Measurements from ENCODE around the gene IL10RB. TPM values are rescaled to one million over a fixed set of nuclear protein-coding genes. Genes with fewer than 3 reads are reported as not detected.
"Not testable (repeated sequence)": the region's sequence is repeated elsewhere in the genome, so short reads cannot be mapped to it uniquely, and the experiment has no call there.

The IL10RB gene
- total and polyA plus RNA-seq, 10 of the 15 experiments (the other 5 are each of a cell fraction or from before 2014, with no cell fraction given), result 15.0 to 55.1 (median 34.9) TPM

DNA sequence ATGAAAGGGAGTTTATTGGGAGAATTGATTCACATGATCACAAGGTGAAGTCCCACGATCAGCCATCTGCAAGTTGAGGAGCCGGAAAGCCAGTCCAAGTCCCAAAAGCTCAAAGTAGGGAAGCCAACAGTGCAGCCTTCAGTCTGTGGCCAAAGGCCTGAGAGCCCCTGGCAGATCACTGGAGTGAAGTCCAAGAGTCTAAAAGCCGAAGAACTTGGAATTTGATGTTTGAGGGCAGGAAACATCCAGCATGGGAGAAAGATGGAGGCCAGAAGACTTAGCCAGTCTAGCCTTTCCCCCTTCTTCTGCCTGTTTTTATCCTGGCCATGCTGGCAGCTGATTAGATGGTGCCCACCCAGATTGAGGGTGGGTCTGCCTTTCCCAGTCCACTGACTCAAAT is 40.8 kb upstream of the IL10RB start:
- BruUV-seq (replicated peaks); FAIRE-seq; H3K9me3 ChIP-seq (replicated peaks; ENCODE audit: control insufficient read depth, insufficient read depth, low read length); H3K4me1 ChIP-seq (ENCODE audit: control insufficient read depth, insufficient read depth, low read length); ATAC-seq; H4K20me1 ChIP-seq (ENCODE audit: control insufficient read depth, insufficient read depth); H3K9ac ChIP-seq (ENCODE audit: control insufficient read depth, insufficient read depth, low read length); H3K27me3 ChIP-seq (replicated peaks in 1 of 2; ENCODE audit: control insufficient read depth in 2 of 2, insufficient read depth in 2 of 2, low read length in 1 of 2); in situ Hi-C loops (cut with MboI); H3K27ac ChIP-seq (ENCODE audit: control insufficient read depth, insufficient read depth); H3K79me2 ChIP-seq (ENCODE audit: control insufficient read depth, insufficient read depth, low read length); intact Hi-C loops (cut with micrococcal nuclease; ENCODE audit: unreplicated experiment); H3K4me3 ChIP-seq; DNase-seq (ENCODE audit: low read depth, low spot score); H3K36me3 ChIP-seq (ENCODE audit: control insufficient read depth in 2 of 2, insufficient read depth in 2 of 2, low read length in 1 of 2); H3K4me2 ChIP-seq (ENCODE audit: control insufficient read depth, insufficient read depth); H2AFZ ChIP-seq (ENCODE audit: control insufficient read depth, low read depth, low read length): not testable (repeated sequence)
- ChIA-PET CTCF (interaction anchor here (2.9 kb wide), 1 partner anchor 136 kb away, joined by 11 read pairs; no protein-coding TSS in a partner anchor), POLR2A (interaction anchor here (1.5 to 6.8 kb wide), 2 partner anchors 14 to 100 kb away, joined by 6 to 59 read pairs; partner anchors contain the start of gene IFNAR1), RAD21 (ENCODE audit: unreplicated experiment) (interaction anchor here (1.0 to 6.0 kb wide), 2 partner anchors 13 to 22 kb away, joined by 4 to 34 read pairs; no protein-coding TSS in a partner anchor), SMC1A (ENCODE audit: uncharacterized antibody, unreplicated experiment) (interaction anchor here (1.7 to 3.0 kb wide), 3 partner anchors 21 to 43 kb away, joined by 4 to 23 read pairs (median 16); no protein-coding TSS in a partner anchor)
- WGBS (ENCODE audit: insufficient coverage, insufficient replicate concordance, low lambda C conversion rate, missing lambda C conversion rate), result 72% methylated on average over 3 of the region's 3 CpGs

GRCh38 chr21:33228455-33228854 is 37.7 kb upstream of the IL10RB start:
- Histone ChIP-seq H4K20me1 (ENCODE audit: control insufficient read depth, insufficient read depth) (no peaks in the 10 kb centered on the region), H3K27ac (ENCODE audit: control insufficient read depth, insufficient read depth) (no peak overlapping the region), H2AFZ (ENCODE audit: control insufficient read depth, low read depth, low read length) (no peak overlapping the region), H3K4me3 (no peak overlapping the region), H3K4me2 (ENCODE audit: control insufficient read depth, insufficient read depth) (no peak overlapping the region), H3K27me3 (replicated peaks in 1 of 2; ENCODE audit: control insufficient read depth in 2 of 2, insufficient read depth in 2 of 2, low read length in 1 of 2) (no peaks in the 10 kb centered on the region), H3K9me3 (replicated peaks; ENCODE audit: control insufficient read depth, insufficient read depth, low read length) (no peaks in the 10 kb centered on the region), H3K36me3 (ENCODE audit: control insufficient read depth in 2 of 2, insufficient read depth in 2 of 2, low read length in 1 of 2) (no peaks in the 10 kb centered on the region), H3K4me1 (ENCODE audit: control insufficient read depth, insufficient read depth, low read length) (peaks cover 6% of the 10 kb centered on the region), H3K79me2 (ENCODE audit: control insufficient read depth, insufficient read depth, low read length) (peaks cover 37% of the 10 kb centered on the region), H3K9ac (ENCODE audit: control insufficient read depth, insufficient read depth, low read length) (no peak overlapping the region)
- ChIA-PET CTCF (interaction anchor here (0.6 to 2.9 kb wide), 7 partner anchors 14 to 216 kb away, joined by 3 to 11 read pairs (median 3); partner anchors contain the start of gene IFNAR1), SMC1A (ENCODE audit: uncharacterized antibody, unreplicated experiment) (interaction anchor here (0.6 to 4.2 kb wide), 9 partner anchors 10 to 217 kb away, joined by 3 to 31 read pairs (median 4); no protein-coding TSS in a partner anchor), RAD21 (ENCODE audit: unreplicated experiment) (interaction anchor here (0.6 to 6.0 kb wide), 9 partner anchors 10 to 156 kb away, joined by 3 to 34 read pairs (median 5); partner anchors contain the start of genes IFNAR1 and IL10RB), POLR2A (interaction anchor here (0.6 to 6.8 kb wide), 4 partner anchors 8 to 206 kb away, joined by 3 to 59 read pairs (median 3); no protein-coding TSS in a partner anchor)
- BruUV-seq (replicated peaks), result no TSS peak
- ATAC-seq (no peak), FAIRE-seq (no peak), DNase-seq (ENCODE audit: low read depth, low spot score) (no peak)
- WGBS (ENCODE audit: insufficient coverage, insufficient replicate concordance, low lambda C conversion rate, missing lambda C conversion rate), result 89% methylated on average over 3 of the region's 3 CpGs
- intact Hi-C loops (cut with micrococcal nuclease; ENCODE audit: unreplicated experiment), result no loop called here
- in situ Hi-C loops (cut with MboI), result no loop called here
- TF ChIP-seq MEF2B (IDR thresholded peaks at IDR 0.05; ENCODE audit: partially characterized antibody, poor library complexity, severe bottlenecking) (no peak), CREB1 (IDR thresholded peaks at IDR 0.05; ENCODE audit: low read depth) (no peak), POLR2AphosphoS5 (IDR thresholded peaks at IDR 0.05; ENCODE audit: low read length) (no peak), BHLHE40 (IDR thresholded peaks at IDR 0.05; ENCODE audit: borderline replicate concordance in 1 of 2, low read depth in 2 of 2, low read length in 1 of 2) (no peak), RELA (IDR thresholded peaks at IDR 0.05; ENCODE audit: borderline replicate concordance, partially characterized antibody) (no peak), SPI1 (IDR thresholded peaks at IDR 0.05; ENCODE audit: borderline replicate concordance, insufficient read depth, low read depth, low read length) (no peak), LARP7 (IDR thresholded peaks at IDR 0.05) (no peak), GABPA (IDR thresholded peaks at IDR 0.05; ENCODE audit: low read depth) (no peak), POU2F2 (IDR thresholded peaks at IDR 0.05; ENCODE audit: borderline replicate concordance, low read depth, low read length) (no peak), HDAC6 (IDR thresholded peaks at IDR 0.05; ENCODE audit: unreplicated experiment) (no peak), ZNF274 (IDR thresholded peaks at IDR 0.05; ENCODE audit: insufficient read depth, insufficient read length) (no peak), IKZF2 (IDR thresholded peaks at IDR 0.05) (no peak), MYC (IDR thresholded peaks at IDR 0.05; ENCODE audit: insufficient read depth, insufficient read length, insufficient replicate concordance, low read length, severe bottlenecking) (no peak), MTA3 (IDR thresholded peaks at IDR 0.05; ENCODE audit: borderline replicate concordance, low read length) (no peak)
- TF ChIP-seq, protein P1, sequence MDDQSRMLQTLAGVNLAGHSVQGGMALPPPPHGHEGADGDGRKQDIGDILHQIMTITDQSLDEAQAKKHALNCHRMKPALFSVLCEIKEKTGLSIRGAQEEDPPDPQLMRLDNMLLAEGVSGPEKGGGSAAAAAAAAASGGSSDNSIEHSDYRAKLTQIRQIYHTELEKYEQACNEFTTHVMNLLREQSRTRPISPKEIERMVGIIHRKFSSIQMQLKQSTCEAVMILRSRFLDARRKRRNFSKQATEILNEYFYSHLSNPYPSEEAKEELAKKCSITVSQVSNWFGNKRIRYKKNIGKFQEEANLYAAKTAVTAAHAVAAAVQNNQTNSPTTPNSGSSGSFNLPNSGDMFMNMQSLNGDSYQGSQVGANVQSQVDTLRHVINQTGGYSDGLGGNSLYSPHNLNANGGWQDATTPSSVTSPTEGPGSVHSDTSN (IDR thresholded peaks at IDR 0.05; ENCODE audit: insufficient replicate concordance, low read depth, low read length), result no peak
